ENCODE data around the gene C2orf76. TPM values are rescaled to one million over a fixed set of nuclear protein-coding genes. Genes with fewer than 3 reads are reported as not detected.

C2orf76 gene
- total and polyA plus RNA-seq, 2 of the 4 experiments (the other 2 are of a cell fraction): 10.6 to 12.6 TPM

DNA sequence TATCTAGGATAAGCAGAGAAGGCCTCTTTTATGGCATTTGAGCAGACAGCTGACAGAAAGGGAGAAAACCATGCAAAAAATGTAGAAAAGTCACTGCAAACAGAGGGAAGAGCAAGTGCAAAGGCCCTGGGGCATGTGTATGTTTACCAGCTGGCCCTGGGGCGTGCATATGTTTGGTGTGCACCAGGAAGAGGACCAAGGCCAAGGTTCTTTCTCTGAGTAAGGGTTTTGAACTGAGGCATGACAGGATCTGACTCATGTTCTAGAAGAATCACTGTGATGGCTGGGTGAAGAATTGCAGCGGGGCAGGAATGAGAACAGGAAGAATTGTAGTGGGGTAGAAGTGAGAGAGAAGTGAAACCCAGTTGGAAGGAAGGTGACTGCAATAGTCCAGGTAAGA, 73.4 kb downstream of the C2orf76 start:
- H3K56ac ChIP-seq (ENCODE audit: extremely low read depth, insufficient read depth, low read length): no peak overlapping the region
- WGBS, 2 experiments (ENCODE audit: extremely low coverage in 2 of 2, insufficient read length in 1 of 2): 86% methylated on average over 2 of the region's 2 CpGs; no CpG with 5 or more reads in 1 of the 2 experiments
- no peak overlapping the region for H3K4me2 ChIP-seq (ENCODE audit: low read depth, low read length)
- H3K9me1 ChIP-seq (ENCODE audit: insufficient read depth, low read length): no peaks in the 10 kb centered on the region
- in situ Hi-C loops (cut with MboI; ENCODE audit: low sequenced_read_pairs) (no loop called here), dilution Hi-C loops (cut with HindIII; ENCODE audit: low sequenced_read_pairs, unreplicated experiment) (no loop called here), intact Hi-C loops (cut with micrococcal nuclease) (no loop called here)
- DNase-seq: peak; percentile 16
- H3K4me3 ChIP-seq (ENCODE audit: insufficient read depth, low read depth, low read length): no peak overlapping the region
- H2BK5ac ChIP-seq (ENCODE audit: low read depth, low read length, poor library complexity, severe bottlenecking): no peak overlapping the region
- H3K23ac ChIP-seq (ENCODE audit: low read depth, low read length): no peak overlapping the region
- H2BK20ac ChIP-seq (ENCODE audit: low read depth, low read length): no peak overlapping the region
- H2AK9ac ChIP-seq (replicated peaks; ENCODE audit: low read depth, low read length, poor library complexity): no peak overlapping the region
- no peaks in the 10 kb centered on the region for H4K20me1 ChIP-seq (ENCODE audit: insufficient read depth, low read length)
- no peak overlapping the region for H3K4ac ChIP-seq (ENCODE audit: low read depth, low read length)
- no peak overlapping the region for H3K14ac ChIP-seq (replicated peaks; ENCODE audit: low read depth, low read length)
- no peak for ATAC-seq (ENCODE audit: low read depth)
- no peak overlapping the region for H2BK15ac ChIP-seq (ENCODE audit: low read depth, low read length)
- no peaks in the 10 kb centered on the region for H3K79me1 ChIP-seq (ENCODE audit: low read depth in 1 of 2, low read length in 2 of 2)
- BruUV-seq (replicated peaks): no TSS peak
- no peak overlapping the region for H2BK120ac ChIP-seq (ENCODE audit: low read depth, low read length)
- no peak overlapping the region for H3K18ac ChIP-seq (ENCODE audit: low read depth, low read length)
- no peak overlapping the region for H4K8ac ChIP-seq (ENCODE audit: low read depth in 2 of 2, low read length in 2 of 2)
- ChIA-PET CTCF (no interaction called here), POLR2A (ENCODE audit: unreplicated experiment) (no interaction called here)
- H3K36me3 ChIP-seq (ENCODE audit: control insufficient read depth, insufficient read depth, low read length): no peaks in the 10 kb centered on the region
- no peak overlapping the region for H3K9ac ChIP-seq (ENCODE audit: low read depth, low read length)
- H3K27me3 ChIP-seq (ENCODE audit: control insufficient read depth, insufficient read depth, low read length): no peaks in the 10 kb centered on the region; the same call in 1 of the 2 replicates
- no peaks in the 10 kb centered on the region for H3K4me1 ChIP-seq (ENCODE audit: control insufficient read depth, insufficient read depth, low read length)
- H4K5ac ChIP-seq (ENCODE audit: low read depth, low read length): no peak overlapping the region
- H2AFZ ChIP-seq (replicated peaks; ENCODE audit: low read length, poor library complexity): no peak overlapping the region
- H3K27ac ChIP-seq (ENCODE audit: insufficient read depth, low read length): no peak overlapping the region
- no peak overlapping the region for H4K91ac ChIP-seq (ENCODE audit: insufficient read depth, low read depth, low read length)
- H3K9me3 ChIP-seq (ENCODE audit: control insufficient read depth, insufficient read depth, low read length): no peaks in the 10 kb centered on the region
- TF ChIP-seq FOS (IDR thresholded peaks at IDR 0.05; ENCODE audit: low read depth, low read length) (no peak), POLR2A (IDR thresholded peaks at IDR 0.05; ENCODE audit: low read depth, low read length) (no peak), CEBPB (IDR thresholded peaks at IDR 0.05; ENCODE audit: low read depth, low read length) (no peak), NFE2L2 (IDR thresholded peaks at IDR 0.05; ENCODE audit: low read depth, low read length) (no peak), BHLHE40 (IDR thresholded peaks at IDR 0.05; ENCODE audit: low read depth, low read length) (no peak)
- no peak overlapping the region for H2AK5ac ChIP-seq (ENCODE audit: low read depth, low read length)
